Adrenal gland (tissue), 12 donors: ENCODE measurements around the gene CCDC152. TPM values are rescaled to one million over a fixed set of nuclear protein-coding genes. Genes with fewer than 3 reads are reported as not detected.
A peak's percentile ranks its signal among the peaks of the same experiment; 100 is the strongest.

Source experiments
- DNase-seq, 7 donors: peaks; one replicate each; pipeline ENCODE4 v3.0.0-alpha.2; 2019 to 2020
- H3K27ac ChIP-seq, 5 donors: fragments of 200-600 bp; sonication (generic) in 4 of 5; 1 replicate in 3 of 5; 2 replicates in 2 of 5; pipeline versions ENCODE4 v1.5.1 to v1.8.0; 2016 to 2020; ENCODE audit warnings: mild to moderate bottlenecking in 1 of 5
- H3K27me3 ChIP-seq: fragments of 200-600 bp; 2 replicates; pipeline ENCODE4 v1.8.0; 2021
- H3K36me3 ChIP-seq, 2 donors: fragments of 200-600 bp; replicated peaks in 1 of 2; 1 replicate in 1 of 2; 2 replicates in 1 of 2; pipeline versions ENCODE4 v1.5.1 to v1.8.0; 2018 to 2022
- H3K4me1 ChIP-seq, 2 donors: fragments of 200-600 bp; replicated peaks in 1 of 2; 1 replicate in 1 of 2; 2 replicates in 1 of 2; pipeline versions ENCODE4 v1.5.1 to v1.8.0; 2018 to 2021
- H3K4me3 ChIP-seq, 4 donors: fragments of 200-600 bp; sonication (generic) in 3 of 4; one replicate each; pipeline ENCODE4 v1.5.1; 2016 to 2018
- H3K9me3 ChIP-seq, 3 donors: fragments of 200-600 bp; sonication (generic) in 1 of 3; replicated peaks in 1 of 3; 1 replicate in 2 of 3; 2 replicates in 1 of 3; pipeline versions ENCODE4 v1.5.1 to v1.8.0; 2016 to 2021
- CTCF ChIP-seq, 6 experiments: fragments of 450-650 bp in 4 of 6; fragments of 200-600 bp in 2 of 6; sonication (generic) in 1 of 6; IDR thresholded peaks; 1 replicate in 5 of 6; 2 replicates in 1 of 6; pipeline versions ENCODE4 v1.5.1 to v1.8.0; 2016 to 2021; ENCODE audit warnings: antibody characterized with exemption in 6 of 6, mild to moderate bottlenecking in 2 of 6, moderate library complexity in 1 of 6
- POLR2A ChIP-seq, 2 donors: fragments of 450-650 bp; IDR thresholded peaks; one replicate each; pipeline ENCODE4 v1.6.1; 2017; ENCODE audit warnings: antibody characterized with exemption in 2 of 2, mild to moderate bottlenecking in 2 of 2, moderate library complexity in 1 of 2
- WGBS, 4 donors: extraction: QIAGEN DNeasy Blood & Tissue Kit in 2 of 4; methylation state at CpG; one replicate each; pipeline versions ENCODE4 v1.1.5 to v1.1.7; 2013 to 2017; 5-methylcytosine and 5-hydroxymethylcytosine counted together
- intact Hi-C, 2 donors: fragments of 100-400 bp; cut with DNase I; formaldehyde crosslinking; loops; one replicate each; pipeline versions ENCODE4 v1.14.1 to v1.15.0; 2022 to 2023
- polyA plus RNA-seq, 3 donors: library from polyadenylated mRNA; stranded (reverse); fragments of 200-250 nt in 2 of 3; fragments of 350-450 nt in 1 of 3; fragmentation: Illumina TruSeq in 1 of 3; extraction: RNeasy Lipid Tissue Mini Kit (QIAGEN cat#74804) in 1 of 3; gene quantifications; one replicate each; pipeline ENCODE4 v1.2.3, GENCODE V29; 2013 to 2014
- total RNA-seq, 9 donors: library from RNA; depleted of rRNA in 4 of 9; stranded (reverse); fragments of >200 nt in 4 of 9; fragments of 120-200 nt in 1 of 9; fragmentation: NEBNext Ultra II Directional in 1 of 9; extraction: Animal tissue kit (Norgen Biotek cat#: 25700) in 1 of 9; gene quantifications; one replicate each; pipeline versions ENCODE4 v1.1.0 to v1.2.4, GENCODE V29; 2013 to 2023
- donor health status: healthy with polysubstance abuse.
- donor health status: Bipolar disorder and iron deficiency.
- donor health status: DM: yes; HTN: yes; CAD: no.
- donor health status: DM: no; HTN: no; CAD: no.
- donor health status: DM: no; HTN: no; CAD: no.
- donor health status: DM: yes; HTN: yes; CAD: no.

The CCDC152 gene
- total and polyA plus RNA-seq, 12 donors, result 0.26 to 1.9 (median 0.72) TPM; not detected in 1

- TF ChIP-seq CTCF (IDR thresholded peaks at IDR 0.05) (peak in 2 of 6 experiments; percentile 5 to 15), POLR2A (IDR thresholded peaks at IDR 0.05) (no peak)
- Histone ChIP-seq H3K9me3 (no peaks in the 10 kb centered on the region), H3K4me1 (no peaks in the 10 kb centered on the region), H3K27me3 (no peaks in the 10 kb centered on the region), H3K36me3 (no peaks in the 10 kb centered on the region), H3K27ac (no peak overlapping the region), H3K4me3 (no peak overlapping the region)
- no peak for DNase-seq
- WGBS, 4 donors, result 24 to 26% (median 25%) methylated on average over 4 of the region's 4 CpGs
- intact Hi-C loops, result no loop called here
These were observed 11.2 kb upstream of the CCDC152 start for GRCh38 chr5:42745426-42745825.

- no peak for DNase-seq
- no peaks in the 10 kb centered on the region for H3K27me3 ChIP-seq
- no peaks in the 10 kb centered on the region for H3K36me3 ChIP-seq
- no peak overlapping the region for H3K27ac ChIP-seq
- WGBS, 4 donors, result 92 to 98% (median 98%) methylated on average over 3 of the region's 3 CpGs
- H3K4me1 ChIP-seq, result no peaks in the 10 kb centered on the region
- H3K4me3 ChIP-seq, result no peak overlapping the region
- TF ChIP-seq POLR2A (IDR thresholded peaks at IDR 0.05) (no peak), CTCF (IDR thresholded peaks at IDR 0.05) (no peak)
- H3K9me3 ChIP-seq, result no peaks in the 10 kb centered on the region
- intact Hi-C loops, result no loop called here
These were observed 10.8 kb upstream of the CCDC152 start for GRCh38 chr5:42745856-42746255.

DNA sequence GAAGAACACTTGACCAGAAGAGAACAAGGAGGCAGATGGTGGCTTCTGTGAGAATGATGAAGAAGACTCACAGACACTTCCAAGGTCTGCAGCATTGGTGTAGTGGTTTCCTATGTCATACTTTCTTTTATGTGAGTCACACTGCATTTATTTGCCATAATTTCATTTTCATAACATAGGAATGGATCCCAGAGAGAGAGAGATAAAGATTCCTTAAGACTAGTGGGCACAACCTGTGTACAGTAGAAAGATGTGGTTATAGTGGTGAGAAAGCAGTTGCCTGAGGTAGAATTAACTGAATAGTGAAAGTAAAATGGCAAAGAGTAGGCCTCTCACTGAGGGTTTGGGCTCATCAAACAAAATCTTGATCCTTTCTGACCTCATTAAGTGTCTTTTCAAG lies 7.6 kb upstream of the CCDC152 start:
- Histone ChIP-seq H3K36me3 (no peaks in the 10 kb centered on the region), H3K4me1 (no peaks in the 10 kb centered on the region), H3K9me3 (no peaks in the 10 kb centered on the region), H3K27ac (no peak overlapping the region), H3K4me3 (no peak overlapping the region), H3K27me3 (no peaks in the 10 kb centered on the region)
- TF ChIP-seq POLR2A (IDR thresholded peaks at IDR 0.05), result no peak
- no peak for TF ChIP-seq CTCF (IDR thresholded peaks at IDR 0.05)
- DNase-seq, result no peak
- intact Hi-C loops, result no loop called here

DNA sequence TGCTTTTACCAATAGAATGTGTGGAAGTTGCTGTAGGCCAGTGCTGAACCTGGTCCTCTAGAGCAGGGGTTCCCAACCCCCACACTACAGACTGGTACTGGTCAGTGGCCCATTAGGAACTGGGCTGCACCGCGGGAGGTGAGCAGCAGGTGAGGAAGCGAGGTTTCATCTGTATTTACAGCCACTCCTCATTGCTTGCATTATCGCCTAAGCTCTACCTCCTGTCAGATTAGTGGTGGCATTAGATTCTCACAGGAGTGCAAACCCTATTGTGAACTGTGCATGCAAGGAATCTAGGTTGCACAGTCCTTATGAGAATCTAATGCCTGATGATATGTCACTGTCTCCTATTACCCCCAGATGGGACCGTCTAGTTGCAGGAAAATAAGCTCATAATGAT lies 6.1 kb upstream of the CCDC152 start:
- Histone ChIP-seq H3K9me3 (no peaks in the 10 kb centered on the region), H3K27ac (no peak overlapping the region), H3K27me3 (no peaks in the 10 kb centered on the region), H3K36me3 (no peaks in the 10 kb centered on the region), H3K4me1 (no peaks in the 10 kb centered on the region), H3K4me3 (no peak overlapping the region)
- TF ChIP-seq CTCF (IDR thresholded peaks at IDR 0.05) (no peak), POLR2A (IDR thresholded peaks at IDR 0.05) (no peak)
- WGBS, 4 donors, result 91 to 98% (median 93%) methylated on average over 5 of the region's 5 CpGs
- intact Hi-C loops, result no loop called here
- no peak for DNase-seq
